Activated naive CD4-positive, alpha-beta T cell treated with anti-CD3 and anti-CD28 coated beads for 36 hours (primary cell): ENCODE measurements around the gene SEC61B. TPM values are rescaled to one million over a fixed set of nuclear protein-coding genes. Genes with fewer than 3 reads are reported as not detected.

Experiments used
- CTCF ChIA-PET: fragments of 350-600 bp; sonication (Branson Sonifier 250); formaldehyde crosslinking; loops from one replicate; lab custom pipeline; 2021; ENCODE audit warnings: antibody characterized with exemption; lab: Charles Lee
- DNase-seq: peaks from one replicate; pipeline ENCODE4 v3.0.0-alpha.2; 2020
- H3K27ac Mint-ChIP-seq: one replicate; pipeline ENCODE4 v1.8.0; 2021; ENCODE audit warnings: mild to moderate bottlenecking, mixed read lengths
- H3K27me3 Mint-ChIP-seq: one replicate; pipeline ENCODE4 v1.8.0; 2021; ENCODE audit warnings: low read depth, mixed read lengths
- H3K36me3 Mint-ChIP-seq: one replicate; pipeline ENCODE4 v1.8.0; 2021; ENCODE audit warnings: low read depth, mixed read lengths
- H3K4me1 Mint-ChIP-seq: one replicate; pipeline ENCODE4 v1.8.0; 2021; ENCODE audit warnings: low read depth, mixed read lengths
- H3K4me3 Mint-ChIP-seq: one replicate; pipeline ENCODE4 v1.8.0; 2021; ENCODE audit warnings: mild to moderate bottlenecking, moderate library complexity, mixed read lengths
- H3K9me3 Mint-ChIP-seq: one replicate; pipeline ENCODE4 v1.8.0; 2021; ENCODE audit warnings: mixed read lengths
- intact Hi-C: fragments of 100-400 bp; cut with micrococcal nuclease; formaldehyde crosslinking; loops from one replicate; pipeline ENCODE4 v1.15.1; 2023
- total RNA-seq, 2 experiments: library from RNA; stranded (reverse); gene quantifications; one replicate each; pipeline ENCODE4 v1.2.3, GENCODE V29; 2021

The SEC61B gene
- 100 to 1,000 TPM; 105 TPM for total RNA-seq

GRCh38 chr9:99221621-99222415 lies at the start of gene SEC61B, which contains the start of gene ALG2:
Gene SEC61B, plus strand, starts transcription at chr9:99222282. Its CDS starts 82 bp downstream, at chr9:99222364.
Gene ALG2, minus strand, starts transcription at chr9:99221942. Its CDS starts 48 bp downstream, at chr9:99221894.
- Mint-ChIP-seq H3K27me3 (no peaks in the 10 kb centered on the region), H3K27ac (peak within 1 kb of the TSS; percentile 98), H3K4me3 (peak within 1 kb of the TSS; percentile 97), H3K4me1 (peaks cover 56% of the 10 kb centered on the region), H3K9me3 (no peaks in the 10 kb centered on the region), H3K36me3 (peaks cover 29% of the 10 kb centered on the region)
- CTCF ChIA-PET = interaction anchor here (0.7 to 5.4 kb wide), 4 partner anchors 10 to 1097 kb away, joined by 3 to 44 read pairs (median 8); no protein-coding TSS in a partner anchor
- intact Hi-C loops = loop anchor here (1.0 to 5.0 kb wide), 9 partner anchors 31 to 1375 kb away; partner anchors contain the start of genes GALNT12, INVS and TEX10
- peak; percentile 94 for DNase-seq

- H3K36me3 Mint-ChIP-seq = no peaks in the 10 kb centered on the region
- H3K27ac Mint-ChIP-seq = no peak overlapping the region
- DNase-seq = no peak
- H3K9me3 Mint-ChIP-seq = no peaks in the 10 kb centered on the region
- H3K27me3 Mint-ChIP-seq = no peaks in the 10 kb centered on the region
- intact Hi-C loops = no loop called here
- no peak overlapping the region for H3K4me3 Mint-ChIP-seq
- CTCF ChIA-PET = interaction anchor here (1.6 to 3.6 kb wide), 2 partner anchors 11 to 34 kb away, joined by 6 to 18 read pairs; no protein-coding TSS in a partner anchor
- H3K4me1 Mint-ChIP-seq = peaks cover 2% of the 10 kb centered on the region
Observed at GRCh38 chr9:99173570-99174504, 48.2 kb upstream of the SEC61B start.

- H3K4me3 Mint-ChIP-seq = no peak overlapping the region
- no peaks in the 10 kb centered on the region for H3K27me3 Mint-ChIP-seq
- intact Hi-C loops = no loop called here
- no peak for DNase-seq
- H3K9me3 Mint-ChIP-seq = no peaks in the 10 kb centered on the region
- H3K27ac Mint-ChIP-seq = no peak overlapping the region
- CTCF ChIA-PET = interaction anchor here (0.6 to 1.7 kb wide), 4 partner anchors 8 to 1115 kb away, joined by 3 to 8 read pairs (median 4); no protein-coding TSS in a partner anchor
- H3K36me3 Mint-ChIP-seq = no peaks in the 10 kb centered on the region
- peaks cover 18% of the 10 kb centered on the region for H3K4me1 Mint-ChIP-seq
Observed at GRCh38 chr9:99176527-99177013, 45.5 kb upstream of the SEC61B start.

DNA sequence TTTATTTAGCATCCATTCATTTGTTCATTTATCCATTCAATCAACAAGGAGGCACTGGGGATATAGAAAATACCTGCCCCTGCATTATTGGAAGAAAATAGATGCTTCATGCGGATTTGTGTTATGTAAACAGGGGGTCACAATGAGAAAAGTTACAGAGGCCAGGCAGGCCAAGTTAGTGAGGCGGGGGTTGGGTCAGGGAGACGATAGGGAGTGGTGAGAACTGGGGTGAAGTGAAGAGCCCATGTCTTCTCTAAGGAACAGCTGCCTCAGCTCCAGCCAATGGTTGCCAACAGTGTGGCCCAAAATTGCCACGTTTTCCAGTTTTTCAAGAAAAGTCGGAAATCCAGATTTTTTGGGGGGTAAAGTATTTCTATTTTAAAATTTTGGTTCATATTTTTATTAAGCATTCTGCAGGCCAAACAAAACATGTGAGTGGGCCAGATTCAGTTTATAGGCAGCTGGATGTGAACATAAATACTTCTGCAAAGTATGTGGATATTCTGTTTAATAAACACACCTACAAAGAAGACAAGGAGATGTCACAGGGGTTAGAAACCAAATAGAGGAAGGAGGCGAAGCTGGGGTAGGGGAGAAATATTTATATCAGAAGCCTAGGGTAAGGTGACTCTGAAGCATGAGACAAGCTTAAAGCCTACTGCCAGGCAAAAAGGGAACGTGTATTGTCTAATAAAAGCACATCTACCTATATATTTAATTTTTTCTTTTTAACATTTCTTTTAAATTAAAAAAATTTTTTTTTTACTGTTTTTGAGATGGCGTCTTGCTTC lies 44.3 kb upstream of the SEC61B start:
- H3K27me3 Mint-ChIP-seq = no peaks in the 10 kb centered on the region
- no peak overlapping the region for H3K4me3 Mint-ChIP-seq
- CTCF ChIA-PET = no interaction called here
- intact Hi-C loops = no loop called here
- H3K4me1 Mint-ChIP-seq = peaks cover 27% of the 10 kb centered on the region
- no peak overlapping the region for H3K27ac Mint-ChIP-seq
- no peak for DNase-seq
- H3K9me3 Mint-ChIP-seq = no peaks in the 10 kb centered on the region
- H3K36me3 Mint-ChIP-seq = no peaks in the 10 kb centered on the region

GRCh38 chr9:99178912-99179872 lies 42.9 kb upstream of the SEC61B start:
- H3K27ac Mint-ChIP-seq = no peak overlapping the region
- peaks cover 28% of the 10 kb centered on the region for H3K4me1 Mint-ChIP-seq
- H3K27me3 Mint-ChIP-seq = no peaks in the 10 kb centered on the region
- H3K4me3 Mint-ChIP-seq = no peak overlapping the region
- no peaks in the 10 kb centered on the region for H3K9me3 Mint-ChIP-seq
- CTCF ChIA-PET = no interaction called here
- H3K36me3 Mint-ChIP-seq = no peaks in the 10 kb centered on the region
- DNase-seq = no peak
- intact Hi-C loops = no loop called here

- H3K9me3 Mint-ChIP-seq = no peaks in the 10 kb centered on the region
- no peak for DNase-seq
- no peak overlapping the region for H3K4me3 Mint-ChIP-seq
- no peak overlapping the region for H3K27ac Mint-ChIP-seq
- H3K4me1 Mint-ChIP-seq = peaks cover 31% of the 10 kb centered on the region
- no peaks in the 10 kb centered on the region for H3K36me3 Mint-ChIP-seq
- H3K27me3 Mint-ChIP-seq = no peaks in the 10 kb centered on the region
- CTCF ChIA-PET = no interaction called here
- intact Hi-C loops = loop anchor here (5.0 kb wide), 1 partner anchor 1032 kb away; no protein-coding TSS in a partner anchor
Observed at GRCh38 chr9:99180199-99180598, 41.9 kb upstream of the SEC61B start.

GRCh38 chr9:99180662-99181061 lies 41.4 kb upstream of the SEC61B start:
- H3K27ac Mint-ChIP-seq = no peak overlapping the region
- DNase-seq = no peak
- CTCF ChIA-PET = interaction anchor here (0.5 to 1.4 kb wide), 2 partner anchors 169 to 630 kb away, joined by 3 read pairs; no protein-coding TSS in a partner anchor
- peaks cover 31% of the 10 kb centered on the region for H3K4me1 Mint-ChIP-seq
- H3K36me3 Mint-ChIP-seq = no peaks in the 10 kb centered on the region
- no peaks in the 10 kb centered on the region for H3K27me3 Mint-ChIP-seq
- no peak overlapping the region for H3K4me3 Mint-ChIP-seq
- intact Hi-C loops = loop anchor here (5.0 kb wide), 1 partner anchor 1032 kb away; no protein-coding TSS in a partner anchor
- H3K9me3 Mint-ChIP-seq = no peaks in the 10 kb centered on the region

GRCh38 chr9:99181206-99181605 lies 40.9 kb upstream of the SEC61B start:
- H3K27ac Mint-ChIP-seq = no peak overlapping the region
- H3K9me3 Mint-ChIP-seq = no peaks in the 10 kb centered on the region
- H3K36me3 Mint-ChIP-seq = no peaks in the 10 kb centered on the region
- H3K4me1 Mint-ChIP-seq = peaks cover 31% of the 10 kb centered on the region
- DNase-seq = no peak
- H3K27me3 Mint-ChIP-seq = no peaks in the 10 kb centered on the region
- intact Hi-C loops = loop anchor here (5.0 kb wide), 1 partner anchor 1031 kb away; no protein-coding TSS in a partner anchor
- CTCF ChIA-PET = interaction anchor here (0.5 to 2.1 kb wide), 9 partner anchors 9 to 939 kb away, joined by 3 to 7 read pairs (median 3); no protein-coding TSS in a partner anchor
- no peak overlapping the region for H3K4me3 Mint-ChIP-seq

GRCh38 chr9:99181621-99182020 lies 40.5 kb upstream of the SEC61B start:
- CTCF ChIA-PET = interaction anchor here (0.6 to 2.1 kb wide), 10 partner anchors 9 to 939 kb away, joined by 3 to 7 read pairs (median 3); no protein-coding TSS in a partner anchor
- peak; percentile 30 for DNase-seq
- Mint-ChIP-seq H3K4me1 (peaks cover 31% of the 10 kb centered on the region), H3K27ac (peak overlapping the region; percentile 25), H3K36me3 (no peaks in the 10 kb centered on the region), H3K9me3 (no peaks in the 10 kb centered on the region), H3K4me3 (no peak overlapping the region), H3K27me3 (no peaks in the 10 kb centered on the region)
- intact Hi-C loops = loop anchor here (5.0 kb wide), 1 partner anchor 1031 kb away; no protein-coding TSS in a partner anchor

DNA sequence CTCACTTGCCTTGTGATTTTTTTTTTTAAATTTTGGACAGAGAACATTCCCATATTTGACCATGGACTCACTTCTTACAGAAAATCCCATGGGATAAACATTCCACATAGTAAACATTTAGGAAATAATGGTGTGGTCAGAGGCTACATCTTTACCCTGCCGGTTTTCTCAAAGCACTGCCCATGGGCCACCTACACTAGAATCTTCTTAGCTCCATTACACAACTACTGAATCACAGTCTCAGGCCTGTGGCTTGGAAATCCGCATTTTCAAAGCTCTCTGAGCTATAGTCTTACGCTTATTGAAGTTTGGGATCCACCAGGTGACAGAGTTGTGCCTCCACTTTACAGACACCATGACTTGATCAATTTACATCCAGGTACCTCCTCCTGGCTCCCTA lies 39.7 kb upstream of the SEC61B start:
- no peak overlapping the region for H3K4me3 Mint-ChIP-seq
- no peaks in the 10 kb centered on the region for H3K27me3 Mint-ChIP-seq
- H3K9me3 Mint-ChIP-seq = no peaks in the 10 kb centered on the region
- no peak overlapping the region for H3K27ac Mint-ChIP-seq
- no peak for DNase-seq
- peaks cover 34% of the 10 kb centered on the region for H3K4me1 Mint-ChIP-seq
- H3K36me3 Mint-ChIP-seq = no peaks in the 10 kb centered on the region
- intact Hi-C loops = loop anchor here (5.0 kb wide), 1 partner anchor 1030 kb away; no protein-coding TSS in a partner anchor
- CTCF ChIA-PET = interaction anchor here (0.6 to 4.6 kb wide), 8 partner anchors 10 to 629 kb away, joined by 3 to 32 read pairs (median 4); no protein-coding TSS in a partner anchor
